Kidney epithelial cell (primary cell): ENCODE data around the gene CUL4A. TPM values are rescaled to one million over a fixed set of nuclear protein-coding genes. Genes with fewer than 3 reads are reported as not detected.

Experiments used
- DNase-seq: peaks from one replicate; pipeline ENCODE4 v3.0.0-alpha.2; 2010; ENCODE audit warnings: low read depth
- H3K27me3 ChIP-seq: 2 replicates; pipeline ENCODE4 v1.6.0; 2011; ENCODE audit warnings: low read length; ENCODE audit not compliant: control insufficient read depth, insufficient read depth
- H3K36me3 ChIP-seq: 2 replicates; pipeline ENCODE4 v1.5.1; 2011; ENCODE audit warnings: low read length; ENCODE audit not compliant: control insufficient read depth, insufficient read depth
- H3K4me3 ChIP-seq: 2 replicates; pipeline ENCODE4 v1.5.1; 2011; ENCODE audit warnings: low read depth, mild to moderate bottlenecking, control low read depth, low read length
- CTCF ChIP-seq: IDR thresholded peaks from 2 replicates; pipeline ENCODE4 v1.5.1; 2011; ENCODE audit warnings: mild to moderate bottlenecking, moderate library complexity, low read length, control low read depth, inconsistent platforms; ENCODE audit not compliant: insufficient read depth, poor library complexity, severe bottlenecking
- total RNA-seq: library from RNA; depleted of rRNA; stranded (reverse); fragments of >200 nt; gene quantifications from 2 replicates; pipeline ENCODE4 v1.2.3, GENCODE V29; 2015

Gene CUL4A
- total RNA-seq, 1 donor from 2014 or later, result 90.4 TPM

- no peak for DNase-seq
- no peak overlapping the region for H3K4me3 ChIP-seq
- peaks cover 3% of the 10 kb centered on the region for H3K36me3 ChIP-seq
- no peak for TF ChIP-seq CTCF
- no peaks in the 10 kb centered on the region for H3K27me3 ChIP-seq
Measured at GRCh38 chr13:113231306-113232207, 22.1 kb downstream of the CUL4A start.

DNA sequence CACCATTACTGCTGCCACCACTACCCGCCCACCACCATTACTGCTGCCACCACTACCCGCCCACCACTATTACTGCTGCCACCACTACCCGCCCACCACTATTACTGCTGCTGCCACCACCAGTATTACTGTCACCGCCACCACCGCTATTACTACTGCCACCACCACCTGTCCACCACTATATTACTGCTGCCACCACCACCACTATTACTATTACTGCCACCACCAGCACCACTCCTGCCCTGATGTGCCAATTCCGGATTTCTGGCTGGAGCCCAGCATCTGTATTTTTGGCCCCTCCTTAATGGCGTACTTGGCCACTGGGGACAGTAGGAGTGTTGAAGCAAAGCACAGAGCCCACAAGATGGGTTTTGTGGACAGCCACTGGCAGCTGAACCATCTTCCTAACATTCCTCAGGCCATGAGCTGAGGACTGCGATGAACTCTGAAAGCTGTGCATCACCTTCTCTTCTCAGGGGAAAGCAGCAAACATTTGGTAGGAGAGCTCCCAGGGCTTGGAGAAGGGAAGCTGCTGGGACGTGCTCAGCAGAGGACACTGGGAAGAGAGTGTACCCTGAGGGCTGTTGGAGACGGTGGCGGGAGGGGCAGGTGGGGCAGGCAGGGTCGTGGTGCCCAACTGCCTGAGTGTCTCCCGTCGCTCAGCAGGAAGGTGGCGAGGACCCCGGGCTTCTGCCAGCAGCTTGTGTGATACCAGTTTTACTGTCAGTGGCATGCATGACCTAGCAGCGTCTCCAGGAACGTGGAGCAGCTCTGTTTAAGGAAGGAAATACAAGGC lies 23.0 kb downstream of the CUL4A start:
- peaks cover 3% of the 10 kb centered on the region for H3K36me3 ChIP-seq
- no peaks in the 10 kb centered on the region for H3K27me3 ChIP-seq
- TF ChIP-seq CTCF, result no peak
- H3K4me3 ChIP-seq, result no peak overlapping the region
- DNase-seq, result no peak

DNA sequence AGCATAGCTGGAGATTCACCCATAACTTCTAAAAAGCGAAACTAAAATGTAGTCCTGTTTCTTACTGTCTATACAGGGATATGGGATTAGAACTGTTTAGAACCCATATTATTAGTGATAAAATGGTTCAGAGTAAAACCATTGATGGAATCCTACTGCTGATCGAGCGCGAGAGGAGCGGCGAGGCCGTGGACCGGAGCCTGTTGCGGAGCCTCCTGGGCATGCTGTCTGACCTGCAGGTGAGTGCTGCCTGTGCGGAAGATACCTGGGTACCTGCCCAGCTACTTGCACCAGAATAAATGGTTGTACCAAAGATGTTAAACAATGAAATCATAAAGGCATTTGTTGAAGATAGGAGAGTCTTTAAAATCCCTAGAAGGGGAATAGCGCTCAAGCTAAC lies 23.7 kb downstream of the CUL4A start:
- TF ChIP-seq CTCF, result no peak
- no peak overlapping the region for H3K4me3 ChIP-seq
- no peaks in the 10 kb centered on the region for H3K27me3 ChIP-seq
- DNase-seq, result no peak
- peaks cover 2% of the 10 kb centered on the region for H3K36me3 ChIP-seq

GRCh38 chr13:113238536-113238935 lies 29.1 kb downstream of the CUL4A start:
- no peak for TF ChIP-seq CTCF
- no peaks in the 10 kb centered on the region for H3K36me3 ChIP-seq

DNA sequence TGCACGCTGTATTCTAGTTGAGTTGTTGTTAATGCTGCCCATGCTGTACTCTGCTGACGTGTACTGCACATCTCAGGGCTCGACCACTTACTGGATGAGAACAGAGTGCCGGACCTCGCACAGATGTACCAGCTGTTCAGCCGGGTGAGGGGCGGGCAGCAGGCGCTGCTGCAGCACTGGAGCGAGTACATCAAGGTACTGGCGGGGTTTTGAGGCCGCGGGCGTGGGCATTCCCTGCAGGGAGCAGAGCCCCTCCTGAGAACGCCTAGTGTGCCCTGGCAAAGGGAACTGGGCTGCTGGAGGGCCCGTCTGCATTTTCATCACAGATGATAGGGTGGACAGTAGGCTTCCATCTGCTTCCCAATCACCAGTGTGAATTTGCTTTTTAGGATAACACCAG lies 29.9 kb downstream of the CUL4A start:
- Histone ChIP-seq H3K36me3 (no peaks in the 10 kb centered on the region), H3K4me3 (no peak overlapping the region), H3K27me3 (no peaks in the 10 kb centered on the region)
- no peak for TF ChIP-seq CTCF
- DNase-seq, result no peak

More at GRCh38 chr13:113238536-113238935, 29.1 kb downstream of the CUL4A start:
- DNase-seq, result no peak
- Histone ChIP-seq H3K4me3 (no peak overlapping the region), H3K27me3 (no peaks in the 10 kb centered on the region)
